HG03196 (cell line): ENCODE data around the gene ZBTB16.

Experiments used
- ATAC-seq: cut with Tn5 transposase; IDR thresholded peaks from one replicate; pipeline ENCODE4 v1.9.1; 2021; ENCODE audit not compliant: unreplicated experiment

ZBTB16 gene

GRCh38 chr11:114255289-114255688, 195.8 kb downstream of the ZBTB16 start:
- no peak for ATAC-seq

- no peak for ATAC-seq
These were observed 196.9 kb downstream of the ZBTB16 start for GRCh38 chr11:114256176-114256966.

GRCh38 chr11:114256967-114257286, 197.4 kb downstream of the ZBTB16 start:
- no peak for ATAC-seq

GRCh38 chr11:114257621-114258558, 198.4 kb downstream of the ZBTB16 start:
- no peak for ATAC-seq

GRCh38 chr11:114258696-114259095, 199.2 kb downstream of the ZBTB16 start:
- ATAC-seq, result no peak

GRCh38 chr11:114259124-114259526, 199.6 kb downstream of the ZBTB16 start:
- ATAC-seq, result no peak

- ATAC-seq, result no peak
These were observed 200.1 kb downstream of the ZBTB16 start for GRCh38 chr11:114259551-114259983.

GRCh38 chr11:114260077-114260476, 200.6 kb downstream of the ZBTB16 start:
- ATAC-seq, result no peak

GRCh38 chr11:114260483-114260882, 201.0 kb downstream of the ZBTB16 start:
- no peak for ATAC-seq

- no peak for ATAC-seq
These were observed 202.3 kb downstream of the ZBTB16 start for GRCh38 chr11:114261791-114262190.

GRCh38 chr11:114262681-114263512, 203.4 kb downstream of the ZBTB16 start:
- ATAC-seq, result no peak

- no peak for ATAC-seq
These were observed 204.1 kb downstream of the ZBTB16 start for GRCh38 chr11:114263513-114264170.

- no peak for ATAC-seq
These were observed 204.9 kb downstream of the ZBTB16 start for GRCh38 chr11:114264381-114264780.

- no peak for ATAC-seq
These were observed 205.8 kb downstream of the ZBTB16 start for GRCh38 chr11:114265122-114265878.

GRCh38 chr11:114269498-114269897, 210.0 kb downstream of the ZBTB16 start:
- no peak for ATAC-seq

GRCh38 chr11:114270531-114271270, 211.2 kb downstream of the ZBTB16 start:
- no peak for ATAC-seq

- no peak for ATAC-seq
These were observed 211.8 kb downstream of the ZBTB16 start for GRCh38 chr11:114271316-114271715.

- ATAC-seq, result no peak
These were observed 212.8 kb downstream of the ZBTB16 start for GRCh38 chr11:114272311-114272710.

GRCh38 chr11:114273071-114273470, 213.6 kb downstream of the ZBTB16 start:
- no peak for ATAC-seq
